ENCODE results near the gene ZSCAN25.

ZSCAN25 gene

DNA sequence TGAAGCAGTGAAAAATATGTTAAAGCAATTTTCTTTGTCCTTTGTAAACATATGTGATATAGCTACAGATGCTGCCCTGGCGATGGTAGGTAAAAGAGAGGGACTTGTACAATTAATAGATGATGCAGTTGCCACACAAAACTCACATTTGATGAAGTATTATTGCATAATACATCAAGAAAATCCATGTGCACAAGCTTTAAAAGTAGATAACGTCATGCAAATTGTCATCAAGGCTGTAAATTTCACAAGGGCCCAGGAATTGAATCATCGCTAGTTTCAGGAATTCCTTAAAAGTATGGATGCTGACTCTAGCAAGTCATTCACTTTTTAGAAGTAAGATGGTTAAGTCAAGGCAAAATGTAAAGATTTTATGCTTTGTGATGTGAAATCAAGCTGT lies 53.0 kb downstream of the ZSCAN25 start:
- TF ChIP-seq MAX (IDR thresholded peaks at IDR 0.05; ENCODE audit: low read depth, low read length) (no peak), MYC (IDR thresholded peaks at IDR 0.05; ENCODE audit: low read depth, low read length) (no peak), POLR2A (IDR thresholded peaks at IDR 0.05; ENCODE audit: extremely low read depth, insufficient read length) (no peak)
- TF ChIP-seq, protein P1, sequence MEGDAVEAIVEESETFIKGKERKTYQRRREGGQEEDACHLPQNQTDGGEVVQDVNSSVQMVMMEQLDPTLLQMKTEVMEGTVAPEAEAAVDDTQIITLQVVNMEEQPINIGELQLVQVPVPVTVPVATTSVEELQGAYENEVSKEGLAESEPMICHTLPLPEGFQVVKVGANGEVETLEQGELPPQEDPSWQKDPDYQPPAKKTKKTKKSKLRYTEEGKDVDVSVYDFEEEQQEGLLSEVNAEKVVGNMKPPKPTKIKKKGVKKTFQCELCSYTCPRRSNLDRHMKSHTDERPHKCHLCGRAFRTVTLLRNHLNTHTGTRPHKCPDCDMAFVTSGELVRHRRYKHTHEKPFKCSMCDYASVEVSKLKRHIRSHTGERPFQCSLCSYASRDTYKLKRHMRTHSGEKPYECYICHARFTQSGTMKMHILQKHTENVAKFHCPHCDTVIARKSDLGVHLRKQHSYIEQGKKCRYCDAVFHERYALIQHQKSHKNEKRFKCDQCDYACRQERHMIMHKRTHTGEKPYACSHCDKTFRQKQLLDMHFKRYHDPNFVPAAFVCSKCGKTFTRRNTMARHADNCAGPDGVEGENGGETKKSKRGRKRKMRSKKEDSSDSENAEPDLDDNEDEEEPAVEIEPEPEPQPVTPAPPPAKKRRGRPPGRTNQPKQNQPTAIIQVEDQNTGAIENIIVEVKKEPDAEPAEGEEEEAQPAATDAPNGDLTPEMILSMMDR (IDR thresholded peaks at IDR 0.05; ENCODE audit: low read depth, low read length) = no peak
- H3K4me3 ChIP-seq (ENCODE audit: low read depth, low read length) = no peak overlapping the region
- no peak for DNase-seq (ENCODE audit: low read depth)

DNA sequence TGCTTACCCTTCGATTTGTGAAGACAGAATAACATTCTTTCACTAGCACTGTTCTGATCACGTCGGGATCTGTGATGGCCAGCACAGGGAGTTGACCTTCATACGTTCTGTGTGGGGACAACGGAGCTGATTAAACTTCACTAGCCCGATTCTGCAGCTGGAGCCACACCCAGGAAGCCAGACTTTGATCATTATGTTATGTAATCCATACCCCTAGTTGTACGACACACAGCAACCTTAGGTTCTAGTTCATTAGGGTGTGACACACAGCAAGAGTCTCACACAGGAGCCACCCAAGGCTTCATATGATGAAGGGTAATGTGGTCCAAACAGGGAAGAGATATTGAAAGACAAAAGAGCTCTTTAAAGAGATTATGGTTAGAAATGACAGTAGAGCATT lies 55.8 kb downstream of the ZSCAN25 start:
- no peak for TF ChIP-seq POLR2A (IDR thresholded peaks at IDR 0.05; ENCODE audit: extremely low read depth, insufficient read length)
- no peak for TF ChIP-seq MYC (IDR thresholded peaks at IDR 0.05; ENCODE audit: low read depth, low read length)
- no peak for TF ChIP-seq MAX (IDR thresholded peaks at IDR 0.05; ENCODE audit: low read depth, low read length)
- TF ChIP-seq, protein P1 (IDR thresholded peaks at IDR 0.05; ENCODE audit: low read depth, low read length) = no peak
- H3K4me3 ChIP-seq (ENCODE audit: low read depth, low read length) = no peak overlapping the region
- no peak for DNase-seq (ENCODE audit: low read depth)

DNA sequence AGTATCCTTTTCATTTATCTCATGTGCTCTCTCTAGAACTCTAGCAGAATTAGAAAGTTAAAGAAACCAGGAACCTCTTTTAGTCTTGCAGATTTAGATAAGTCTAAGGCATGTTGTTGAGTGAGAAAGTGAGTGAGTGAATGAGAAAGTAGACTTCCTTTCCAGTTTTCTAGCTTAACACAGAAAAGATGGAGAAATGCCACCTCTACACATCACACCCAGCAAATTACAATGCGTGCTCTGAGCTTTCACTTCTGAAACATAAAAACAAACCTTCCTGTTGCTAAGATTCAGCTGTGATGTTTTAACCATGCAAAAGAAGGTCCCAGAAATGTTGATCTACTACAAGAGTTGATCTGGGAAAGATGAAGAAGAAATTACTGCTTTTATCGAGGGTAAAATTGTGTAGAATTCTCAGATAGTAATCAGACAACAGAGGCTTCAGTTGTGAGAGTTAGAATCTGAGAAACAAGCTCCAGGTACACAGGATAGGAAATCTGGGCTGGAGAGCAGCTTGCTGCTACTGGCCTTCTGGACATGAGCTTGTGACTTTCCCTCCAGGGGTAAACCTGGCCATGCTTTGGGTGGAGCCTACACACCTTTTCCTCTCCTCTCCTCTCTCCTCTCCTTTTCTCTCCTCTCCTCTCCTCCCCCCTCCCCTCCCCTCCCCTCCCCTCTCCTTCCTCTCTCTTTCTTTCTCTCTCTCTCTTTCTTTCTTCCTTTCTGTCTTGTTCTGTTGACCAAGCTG lies 58.4 kb downstream of the ZSCAN25 start:
- H3K4me3 ChIP-seq (ENCODE audit: low read depth, low read length) = no peak overlapping the region
- no peak for DNase-seq (ENCODE audit: low read depth)
- TF ChIP-seq, protein P1 (IDR thresholded peaks at IDR 0.05; ENCODE audit: low read depth, low read length) = no peak
- TF ChIP-seq MYC (IDR thresholded peaks at IDR 0.05; ENCODE audit: low read depth, low read length) = no peak
- TF ChIP-seq MAX (IDR thresholded peaks at IDR 0.05; ENCODE audit: low read depth, low read length) = no peak
- no peak for TF ChIP-seq POLR2A (IDR thresholded peaks at IDR 0.05; ENCODE audit: extremely low read depth, insufficient read length)

- no peak for DNase-seq (ENCODE audit: low read depth)
Measured at GRCh38 chr7:99677013-99677647, 60.4 kb downstream of the ZSCAN25 start.

DNA sequence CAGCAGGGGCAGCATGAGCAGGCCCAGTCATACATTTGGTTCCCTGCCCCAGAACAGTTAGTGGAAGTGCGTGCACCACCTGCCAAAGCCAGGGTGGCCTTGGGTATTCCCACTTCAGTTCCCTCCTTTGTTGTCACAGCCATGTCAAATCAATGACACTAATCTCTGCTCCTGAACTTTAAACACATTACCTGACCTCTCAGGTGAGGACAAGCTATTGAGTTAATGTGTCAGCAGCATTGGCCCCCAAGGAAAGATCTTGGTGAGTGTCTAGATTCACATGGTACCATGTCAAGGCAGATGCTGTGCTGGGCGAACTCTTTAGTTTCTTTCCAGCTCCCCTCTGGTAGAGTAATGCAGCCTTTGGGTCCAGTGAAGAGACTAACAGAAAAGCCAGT lies 60.9 kb downstream of the ZSCAN25 start:
- TF ChIP-seq MYC (IDR thresholded peaks at IDR 0.05; ENCODE audit: low read depth, low read length) (no peak), POLR2A (IDR thresholded peaks at IDR 0.05; ENCODE audit: extremely low read depth, insufficient read length) (no peak), MAX (IDR thresholded peaks at IDR 0.05; ENCODE audit: low read depth, low read length) (no peak)
- TF ChIP-seq, protein P1 (IDR thresholded peaks at IDR 0.05; ENCODE audit: low read depth, low read length) = no peak
- no peak overlapping the region for H3K4me3 ChIP-seq (ENCODE audit: low read depth, low read length)
- no peak for DNase-seq (ENCODE audit: low read depth)

More at GRCh38 chr7:99677013-99677647, 60.4 kb downstream of the ZSCAN25 start:
- no peak overlapping the region for H3K4me3 ChIP-seq (ENCODE audit: low read depth, low read length)
- TF ChIP-seq, protein P1 (IDR thresholded peaks at IDR 0.05; ENCODE audit: low read depth, low read length) = no peak
- TF ChIP-seq MAX (IDR thresholded peaks at IDR 0.05; ENCODE audit: low read depth, low read length) (no peak), MYC (IDR thresholded peaks at IDR 0.05; ENCODE audit: low read depth, low read length) (no peak), POLR2A (IDR thresholded peaks at IDR 0.05; ENCODE audit: extremely low read depth, insufficient read length) (no peak)

Data from NB4 (cell line).